NB4 (cell line): Measurements from ENCODE around the gene GPR153.

ENCODE experiments used
- POLR2A ChIP-seq: IDR thresholded peaks from 2 replicates; pipeline ENCODE4 v1.6.1; 2011; ENCODE audit warnings: mild to moderate bottlenecking; ENCODE audit not compliant: insufficient read length; ENCODE audit errors: extremely low read depth
- TF ChIP-seq, protein P1 (sequence below): IDR thresholded peaks from one replicate; pipeline ENCODE4 v1.5.1; 2012; ENCODE audit warnings: low read depth, low read length
- TF ChIP-seq, protein P2 (sequence below): IDR thresholded peaks from 2 replicates; pipeline ENCODE4 v1.6.1; 2011; ENCODE audit warnings: low read depth, low read length

DNA sequence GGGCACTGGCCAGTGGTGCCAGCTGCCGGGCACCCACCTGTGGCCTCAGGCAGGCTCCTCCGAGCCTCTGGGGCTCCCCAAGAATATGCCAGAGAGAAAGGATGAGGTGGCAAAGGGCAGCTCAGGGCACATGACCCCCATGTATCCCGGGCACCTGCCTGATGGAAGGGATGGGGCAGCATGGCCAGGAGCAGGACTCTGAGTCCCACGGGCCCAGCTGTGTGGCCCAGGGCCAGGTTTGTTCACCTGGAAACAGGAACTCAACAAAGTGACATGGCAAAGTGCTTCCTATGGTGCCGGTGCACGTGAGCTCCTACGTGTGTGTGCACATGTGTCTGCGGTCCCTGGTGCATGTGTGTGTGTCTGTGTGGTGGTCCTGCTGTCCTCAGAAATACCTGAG is 9.5 kb upstream of the GPR153 start:
- TF ChIP-seq, protein P1, sequence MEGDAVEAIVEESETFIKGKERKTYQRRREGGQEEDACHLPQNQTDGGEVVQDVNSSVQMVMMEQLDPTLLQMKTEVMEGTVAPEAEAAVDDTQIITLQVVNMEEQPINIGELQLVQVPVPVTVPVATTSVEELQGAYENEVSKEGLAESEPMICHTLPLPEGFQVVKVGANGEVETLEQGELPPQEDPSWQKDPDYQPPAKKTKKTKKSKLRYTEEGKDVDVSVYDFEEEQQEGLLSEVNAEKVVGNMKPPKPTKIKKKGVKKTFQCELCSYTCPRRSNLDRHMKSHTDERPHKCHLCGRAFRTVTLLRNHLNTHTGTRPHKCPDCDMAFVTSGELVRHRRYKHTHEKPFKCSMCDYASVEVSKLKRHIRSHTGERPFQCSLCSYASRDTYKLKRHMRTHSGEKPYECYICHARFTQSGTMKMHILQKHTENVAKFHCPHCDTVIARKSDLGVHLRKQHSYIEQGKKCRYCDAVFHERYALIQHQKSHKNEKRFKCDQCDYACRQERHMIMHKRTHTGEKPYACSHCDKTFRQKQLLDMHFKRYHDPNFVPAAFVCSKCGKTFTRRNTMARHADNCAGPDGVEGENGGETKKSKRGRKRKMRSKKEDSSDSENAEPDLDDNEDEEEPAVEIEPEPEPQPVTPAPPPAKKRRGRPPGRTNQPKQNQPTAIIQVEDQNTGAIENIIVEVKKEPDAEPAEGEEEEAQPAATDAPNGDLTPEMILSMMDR = no peak
- no peak for TF ChIP-seq POLR2A
- TF ChIP-seq, protein P2, sequence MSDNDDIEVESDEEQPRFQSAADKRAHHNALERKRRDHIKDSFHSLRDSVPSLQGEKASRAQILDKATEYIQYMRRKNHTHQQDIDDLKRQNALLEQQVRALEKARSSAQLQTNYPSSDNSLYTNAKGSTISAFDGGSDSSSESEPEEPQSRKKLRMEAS = no peak
